D721Med (cell line): ENCODE results near the gene CRYBG2.
"Not testable (repeated sequence)": the region's sequence is repeated elsewhere in the genome, so short reads cannot be mapped to it uniquely, and the experiment has no call there.

Experiments used
- DNase-seq: peaks from one replicate; pipeline ENCODE4 v3.0.0; 2011; ENCODE audit warnings: low spot score; ENCODE audit not compliant: insufficient read length
- FAIRE-seq: peaks from 2 replicates; lab custom pipeline; 2011; peaks lifted over from hg19 to GRCh38; lab: Jason Lieb, UNC
- CTCF ChIP-seq: IDR thresholded peaks from 2 replicates; pipeline ENCODE4 v1.5.1; 2012; ENCODE audit warnings: mild to moderate bottlenecking, control low read depth; ENCODE audit not compliant: insufficient read depth; ENCODE audit errors: missing control alignments

The CRYBG2 gene

GRCh38 chr1:26317612-26318337, 36.2 kb downstream of the CRYBG2 start, which contains the start of gene CD52:
CD52 (plus strand) TSS chr1:26317958; CDS start chr1:26318018, 60 bp downstream.
- TF ChIP-seq CTCF, result no peak
- no peak for FAIRE-seq
- DNase-seq, result no peak

GRCh38 chr1:26317146-26317545, 36.8 kb downstream of the CRYBG2 start:
- no peak for DNase-seq
- FAIRE-seq, result no peak
- no peak for TF ChIP-seq CTCF

- no peak for TF ChIP-seq CTCF
- FAIRE-seq (no peak), DNase-seq (no peak)
Measured at GRCh38 chr1:26315874-26316850, 37.8 kb downstream of the CRYBG2 start.

GRCh38 chr1:26314501-26314900, 39.4 kb downstream of the CRYBG2 start:
- DNase-seq (no peak), FAIRE-seq (no peak)
- TF ChIP-seq CTCF, result no peak

GRCh38 chr1:26307966-26308899, 45.7 kb downstream of the CRYBG2 start:
- not testable (repeated sequence) for DNase-seq, FAIRE-seq

GRCh38 chr1:26307363-26307781, 46.6 kb downstream of the CRYBG2 start:
- DNase-seq (no peak), FAIRE-seq (no peak)
- TF ChIP-seq CTCF, result no peak
